Daoy (cell line): Measurements from ENCODE around the gene VRK1. TPM values are rescaled to one million over a fixed set of nuclear protein-coding genes. Genes with fewer than 3 reads are reported as not detected.

ENCODE experiments used
- DNase-seq: peaks from one replicate; pipeline ENCODE4 v3.0.0-alpha.2; 2015; ENCODE audit warnings: low read depth
- total RNA-seq: library from RNA; depleted of rRNA; stranded (reverse); fragments of >200 nt; shearing (Covaris generic); gene quantifications from 2 replicates; pipeline ENCODE4 v1.2.3, GENCODE V29; 2014

Gene VRK1
- total RNA-seq, 1 experiment from 2014 or later: 146 TPM

GRCh38 chr14:96920023-96920422 lies 122.8 kb downstream of the VRK1 start:
- DNase-seq: no peak

- no peak for DNase-seq
Measured at GRCh38 chr14:96920820-96921219, 123.6 kb downstream of the VRK1 start.

GRCh38 chr14:96922986-96923385 lies 125.8 kb downstream of the VRK1 start:
- no peak for DNase-seq

DNA sequence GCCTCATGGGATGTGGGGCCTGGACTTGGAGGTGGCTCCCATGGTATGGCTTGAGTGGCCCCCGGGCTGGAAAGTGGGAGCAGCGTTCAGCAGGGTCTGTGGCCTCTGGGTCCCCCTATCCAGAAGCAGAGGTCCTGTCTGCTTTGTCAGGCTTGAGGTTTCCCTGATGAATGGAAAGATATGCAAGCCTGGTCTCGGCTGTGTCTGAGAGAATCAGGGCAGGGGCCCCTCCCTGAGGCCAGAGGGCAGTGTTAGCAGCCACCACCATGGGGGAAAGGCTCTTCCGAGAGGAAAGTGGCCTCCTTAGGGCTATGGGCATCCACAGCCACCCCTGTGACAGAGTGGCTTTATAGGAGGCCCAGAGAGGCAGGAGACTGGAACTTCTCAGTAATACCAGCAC lies 128.2 kb downstream of the VRK1 start:
- no peak for DNase-seq

DNA sequence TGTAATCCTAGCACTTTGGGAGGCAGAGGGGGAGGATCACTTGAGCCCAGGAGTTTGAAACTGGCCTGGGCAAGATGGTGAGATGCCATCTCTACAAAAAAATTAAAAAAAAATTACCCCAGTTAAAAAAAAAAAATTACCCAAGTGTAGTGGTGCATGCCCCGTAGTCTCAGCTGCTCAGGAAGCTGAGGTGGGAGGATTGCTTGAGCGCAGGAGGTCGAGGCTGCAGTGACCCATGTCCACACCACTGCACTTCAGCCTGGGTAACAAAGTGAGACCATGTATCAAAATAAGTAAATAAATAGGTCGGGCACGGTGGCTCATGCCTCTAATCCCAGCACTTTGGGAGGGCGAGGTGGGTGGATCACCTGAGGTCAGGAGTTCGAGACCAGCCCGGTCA lies 128.8 kb downstream of the VRK1 start:
- no peak for DNase-seq

- DNase-seq: no peak
Measured at GRCh38 chr14:96928779-96929380, 131.7 kb downstream of the VRK1 start.

GRCh38 chr14:96929950-96930349 lies 132.8 kb downstream of the VRK1 start:
- no peak for DNase-seq

DNA sequence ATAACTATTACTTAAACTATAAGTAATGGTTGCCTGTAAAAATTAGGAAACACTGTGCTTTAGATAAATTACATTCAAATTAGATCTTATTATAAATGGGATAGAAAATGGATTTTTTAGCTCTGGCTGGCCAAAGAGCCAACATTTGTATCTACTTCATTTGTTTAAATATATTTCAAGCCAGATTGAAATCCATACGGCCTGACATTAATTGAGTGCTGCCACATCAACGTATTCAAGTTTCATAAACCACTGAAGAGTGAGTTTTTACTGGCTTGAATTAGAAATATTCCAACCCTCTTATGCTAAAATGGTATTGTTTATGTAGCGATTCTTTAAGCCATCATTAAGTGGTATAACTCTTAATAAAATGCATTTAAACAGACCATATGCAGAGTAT lies 133.3 kb downstream of the VRK1 start:
- no peak for DNase-seq
